Measurements from ENCODE around the gene NRG2. TPM values are rescaled to one million over a fixed set of nuclear protein-coding genes. Genes with fewer than 3 reads are reported as not detected.

NRG2 gene
- total and polyA plus RNA-seq, 2 of the 4 experiments (the other 2 are of a cell fraction) = 0.18 TPM; not detected in 1

GRCh38 chr5:140040358-140040757 lies 2.7 kb downstream of the NRG2 start:
- no peak for TF ChIP-seq CHD1 (IDR thresholded peaks at IDR 0.05; ENCODE audit: low read depth, low read length)
- no peak for TF ChIP-seq NFE2L2 (IDR thresholded peaks at IDR 0.05; ENCODE audit: low read depth, low read length)
- TF ChIP-seq CEBPB (IDR thresholded peaks at IDR 0.05; ENCODE audit: low read depth, low read length) = no peak
- TF ChIP-seq, protein P1, sequence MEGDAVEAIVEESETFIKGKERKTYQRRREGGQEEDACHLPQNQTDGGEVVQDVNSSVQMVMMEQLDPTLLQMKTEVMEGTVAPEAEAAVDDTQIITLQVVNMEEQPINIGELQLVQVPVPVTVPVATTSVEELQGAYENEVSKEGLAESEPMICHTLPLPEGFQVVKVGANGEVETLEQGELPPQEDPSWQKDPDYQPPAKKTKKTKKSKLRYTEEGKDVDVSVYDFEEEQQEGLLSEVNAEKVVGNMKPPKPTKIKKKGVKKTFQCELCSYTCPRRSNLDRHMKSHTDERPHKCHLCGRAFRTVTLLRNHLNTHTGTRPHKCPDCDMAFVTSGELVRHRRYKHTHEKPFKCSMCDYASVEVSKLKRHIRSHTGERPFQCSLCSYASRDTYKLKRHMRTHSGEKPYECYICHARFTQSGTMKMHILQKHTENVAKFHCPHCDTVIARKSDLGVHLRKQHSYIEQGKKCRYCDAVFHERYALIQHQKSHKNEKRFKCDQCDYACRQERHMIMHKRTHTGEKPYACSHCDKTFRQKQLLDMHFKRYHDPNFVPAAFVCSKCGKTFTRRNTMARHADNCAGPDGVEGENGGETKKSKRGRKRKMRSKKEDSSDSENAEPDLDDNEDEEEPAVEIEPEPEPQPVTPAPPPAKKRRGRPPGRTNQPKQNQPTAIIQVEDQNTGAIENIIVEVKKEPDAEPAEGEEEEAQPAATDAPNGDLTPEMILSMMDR (conservative IDR thresholded peaks at IDR 0.05; ENCODE audit: low read depth, low read length) = no peak
- TF ChIP-seq POLR2A (IDR thresholded peaks at IDR 0.05; ENCODE audit: low read depth, low read length) = no peak
- TF ChIP-seq RCOR1 (IDR thresholded peaks at IDR 0.05; ENCODE audit: insufficient replicate concordance, low read length) = no peak
- no peak for TF ChIP-seq USF2 (IDR thresholded peaks at IDR 0.05; ENCODE audit: low read depth, low read length)
- TF ChIP-seq FOS (IDR thresholded peaks at IDR 0.05; ENCODE audit: low read depth, low read length) = no peak
- TF ChIP-seq MXI1 (IDR thresholded peaks at IDR 0.05; ENCODE audit: borderline replicate concordance, low read depth, low read length) = no peak
- no peak for TF ChIP-seq RFX5 (IDR thresholded peaks at IDR 0.05; ENCODE audit: low read depth, low read length)
- no peak for TF ChIP-seq MAZ (IDR thresholded peaks at IDR 0.05; ENCODE audit: borderline replicate concordance, low read depth, low read length)
- TF ChIP-seq RAD21 (IDR thresholded peaks at IDR 0.05; ENCODE audit: low read length) = no peak
- no peak for TF ChIP-seq SMC3 (IDR thresholded peaks at IDR 0.05; ENCODE audit: low read depth, low read length)
- no peak for TF ChIP-seq MAFK (IDR thresholded peaks at IDR 0.05; ENCODE audit: low read depth, low read length)
- H3K4me1 ChIP-seq (ENCODE audit: control insufficient read depth, insufficient read depth, low read length) = no peaks in the 10 kb centered on the region; the same call in 1 of the 2 replicates
- POLR2A ChIA-PET (ENCODE audit: unreplicated experiment) = no interaction called here
- H3K4me2 ChIP-seq (ENCODE audit: low read depth, low read length) = no peak overlapping the region
- H4K5ac ChIP-seq (ENCODE audit: low read depth, low read length) = no peak overlapping the region
- no TSS peak for BruUV-seq (replicated peaks)
- no peak overlapping the region for H4K91ac ChIP-seq (ENCODE audit: insufficient read depth, low read depth, low read length)
- H3K18ac ChIP-seq (ENCODE audit: low read depth, low read length) = no peak overlapping the region
- no CpG with 5 or more reads among the region's 1 CpG for WGBS, 2 experiments (ENCODE audit: extremely low coverage in 2 of 2, insufficient read length in 1 of 2)
- H3K4me3 ChIP-seq (ENCODE audit: insufficient read depth, low read depth, low read length) = no peak overlapping the region
- no peak overlapping the region for H3K23ac ChIP-seq (ENCODE audit: low read depth, low read length)
- H3K79me1 ChIP-seq (ENCODE audit: low read depth in 1 of 2, low read length in 2 of 2) = no peaks in the 10 kb centered on the region
- H3K9ac ChIP-seq (ENCODE audit: low read depth, low read length) = no peak overlapping the region
- H2AK5ac ChIP-seq (ENCODE audit: low read depth, low read length) = no peak overlapping the region
- no peaks in the 10 kb centered on the region for H3K9me1 ChIP-seq (ENCODE audit: insufficient read depth, low read length)
- H2BK120ac ChIP-seq (ENCODE audit: low read depth, low read length) = no peak overlapping the region
- CTCF ChIA-PET = no interaction called here
- in situ Hi-C loops (cut with MboI; ENCODE audit: low sequenced_read_pairs) (no loop called here), intact Hi-C loops (cut with micrococcal nuclease) (no loop called here), dilution Hi-C loops (cut with HindIII; ENCODE audit: low sequenced_read_pairs, unreplicated experiment) (no loop called here)
- ATAC-seq (ENCODE audit: low read depth) (no peak), DNase-seq (no peak)
- H4K20me1 ChIP-seq (ENCODE audit: insufficient read depth, low read length) = no peaks in the 10 kb centered on the region
- H3K56ac ChIP-seq (ENCODE audit: extremely low read depth, insufficient read depth, low read length) = no peak overlapping the region
- no peak overlapping the region for H2BK15ac ChIP-seq (ENCODE audit: low read depth, low read length)
- no peak overlapping the region for H4K8ac ChIP-seq (ENCODE audit: low read depth in 2 of 2, low read length in 2 of 2)
- H3K36me3 ChIP-seq (ENCODE audit: control insufficient read depth, insufficient read depth, low read length) = no peaks in the 10 kb centered on the region
- no peak overlapping the region for H2AK9ac ChIP-seq (replicated peaks; ENCODE audit: low read depth, low read length, poor library complexity)
- H3K27me3 ChIP-seq (ENCODE audit: control insufficient read depth, insufficient read depth, low read length) = peaks cover 45% of the 10 kb centered on the region
- H3K9me3 ChIP-seq (ENCODE audit: control insufficient read depth, insufficient read depth, low read length) = no peaks in the 10 kb centered on the region
- H2BK5ac ChIP-seq (ENCODE audit: low read depth, low read length, poor library complexity, severe bottlenecking) = no peak overlapping the region
- no peak overlapping the region for H2BK20ac ChIP-seq (ENCODE audit: low read depth, low read length)
- H2AFZ ChIP-seq (replicated peaks; ENCODE audit: low read length, poor library complexity) = no peak overlapping the region
- H3K4ac ChIP-seq (ENCODE audit: low read depth, low read length) = no peak overlapping the region
- no peak overlapping the region for H3K27ac ChIP-seq (ENCODE audit: insufficient read depth, low read length)
- H3K14ac ChIP-seq (replicated peaks; ENCODE audit: low read depth, low read length) = no peak overlapping the region

All from IMR-90 (cell line).